Psoas muscle (tissue), 8 donors: ENCODE measurements around the gene WWOX. TPM values are rescaled to one million over a fixed set of nuclear protein-coding genes. Genes with fewer than 3 reads are reported as not detected.

ENCODE experiments used
- ATAC-seq, 4 donors: fragments of 200-7000 bp; cut with Tn5 transposase; one replicate each; pipeline ENCODE4 v1.9.1; 2020; ENCODE audit warnings: moderate library complexity in 3 of 4, mild to moderate bottlenecking in 2 of 4
- DNase-seq, 2 donors: peaks; one replicate each; pipeline ENCODE4 v3.0.0-alpha.2; 2020
- H3K27ac ChIP-seq: fragments of 200-600 bp; one replicate; pipeline ENCODE4 v1.8.0; 2022
- H3K27me3 ChIP-seq, 3 donors: fragments of 200-600 bp in 1 of 3; one replicate each; pipeline versions ENCODE4 v1.6.1 to v1.8.0; 2013 to 2022; ENCODE audit warnings: low read length in 2 of 3, mild to moderate bottlenecking in 2 of 3, moderate library complexity in 1 of 3; ENCODE audit not compliant: insufficient read depth in 3 of 3
- H3K36me3 ChIP-seq, 2 donors: fragments of 200-600 bp in 1 of 2; one replicate each; pipeline versions ENCODE4 v1.6.1 to v1.8.0; 2013 to 2022; ENCODE audit warnings: low read depth in 1 of 2, mild to moderate bottlenecking in 1 of 2, moderate library complexity in 1 of 2; ENCODE audit not compliant: insufficient read depth in 1 of 2
- H3K4me1 ChIP-seq: fragments of 200-600 bp; one replicate; pipeline ENCODE4 v1.8.0; 2022
- H3K4me3 ChIP-seq: fragments of 200-600 bp; one replicate; pipeline ENCODE4 v1.8.0; 2022; ENCODE audit warnings: mild to moderate bottlenecking
- H3K9me3 ChIP-seq: fragments of 200-600 bp; one replicate; pipeline ENCODE4 v1.8.0; 2022
- CTCF ChIP-seq: fragments of 200-600 bp; IDR thresholded peaks from one replicate; pipeline ENCODE4 v1.8.0; 2022; ENCODE audit warnings: antibody characterized with exemption
- WGBS, 3 donors: extraction: QIAGEN DNeasy Blood & Tissue Kit; methylation state at CpG; one replicate each; pipeline versions ENCODE4 v1.1.6 to v1.1.7; 2013; 5-methylcytosine and 5-hydroxymethylcytosine counted together
- intact Hi-C, 2 donors: fragments of 100-400 bp; cut with DNase I; formaldehyde crosslinking; loops; one replicate each; pipeline versions ENCODE4 v1.11.0 to v1.14.2; 2022
- polyA plus RNA-seq, 3 donors: library from polyadenylated mRNA; stranded (reverse); fragments of 200-250 nt; gene quantifications; one replicate each; pipeline ENCODE4 v1.2.3, GENCODE V29; 2013
- total RNA-seq, 4 donors: library from RNA; stranded (reverse); fragmentation: NEBNext Ultra II Directional in 2 of 4; extraction: Animal tissue kit (Norgen Biotek cat#: 25700) in 2 of 4; gene quantifications; one replicate each; pipeline versions ENCODE4 v1.2.1 to v1.2.4, GENCODE V29; 2021 to 2023
- donor health status: healthy with polysubstance abuse.
- donor health status: DM: no; HTN: no; CAD: no; lungs with moderate emphysema.
- donor health status: Bipolar disorder and iron deficiency.
- donor health status: healthy.
- donor health status: DM: yes; HTN: yes; CAD: no.
- donor health status: DM: no; HTN: no; CAD: no.
- donor health status: DM: no; HTN: no; CAD: no.
- donor health status: DM: yes; HTN: yes; CAD: no.

The WWOX gene
- total and polyA plus RNA-seq, 7 donors, result 3.1 to 6.6 (median 5.0) TPM

GRCh38 chr16:78430281-78430680 is 330.8 kb downstream of the WWOX start:
- H3K4me3 ChIP-seq, result no peak overlapping the region
- H3K36me3 ChIP-seq, result peaks cover 0 to 4% of the 10 kb centered on the region in 2 donors
- no peak overlapping the region for H3K27ac ChIP-seq
- H3K9me3 ChIP-seq, result no peaks in the 10 kb centered on the region
- WGBS, 3 donors, result 79 to 97% (median 93%) methylated on average over 4 of the region's 4 CpGs
- no peak for ATAC-seq
- no peaks in the 10 kb centered on the region for H3K4me1 ChIP-seq
- no peak for DNase-seq
- TF ChIP-seq CTCF, result no peak
- no peaks in the 10 kb centered on the region for H3K27me3 ChIP-seq
- intact Hi-C loops, result no loop called here

DNA sequence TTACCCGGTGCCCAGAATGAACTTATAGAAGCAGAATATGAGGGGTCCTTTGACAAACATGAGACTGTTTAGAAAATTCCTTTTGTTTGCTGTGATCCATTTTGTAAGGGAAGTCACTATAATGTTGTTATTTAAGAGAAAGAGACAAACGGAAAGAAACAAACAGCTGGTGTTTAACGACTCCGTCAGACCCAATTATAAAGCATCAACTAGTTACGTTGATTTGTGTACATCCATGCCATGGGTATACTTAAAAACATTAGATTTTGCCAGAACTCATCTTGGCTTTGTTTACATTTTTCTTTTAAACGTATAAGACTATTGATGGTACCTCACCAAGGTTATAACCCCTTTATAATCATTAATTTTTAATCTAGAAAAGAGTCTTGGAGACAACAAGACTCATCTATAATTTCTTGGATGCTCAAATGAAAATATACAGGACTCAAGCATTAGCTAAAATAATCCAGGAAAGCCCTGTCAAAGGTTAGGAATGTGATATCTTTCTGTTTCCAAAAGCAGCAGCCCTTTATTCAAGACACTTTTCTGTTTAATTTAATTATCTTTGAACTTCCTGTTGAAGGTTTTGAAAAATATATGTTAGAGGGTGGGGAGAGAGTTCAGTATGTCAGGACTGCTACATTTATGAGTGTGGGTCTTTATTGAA is 331.7 kb downstream of the WWOX start:
- intact Hi-C loops, result no loop called here
- 81 to 92% (median 91%) methylated on average over 6 of the region's 6 CpGs for WGBS, 3 donors
- no peak for TF ChIP-seq CTCF

DNA sequence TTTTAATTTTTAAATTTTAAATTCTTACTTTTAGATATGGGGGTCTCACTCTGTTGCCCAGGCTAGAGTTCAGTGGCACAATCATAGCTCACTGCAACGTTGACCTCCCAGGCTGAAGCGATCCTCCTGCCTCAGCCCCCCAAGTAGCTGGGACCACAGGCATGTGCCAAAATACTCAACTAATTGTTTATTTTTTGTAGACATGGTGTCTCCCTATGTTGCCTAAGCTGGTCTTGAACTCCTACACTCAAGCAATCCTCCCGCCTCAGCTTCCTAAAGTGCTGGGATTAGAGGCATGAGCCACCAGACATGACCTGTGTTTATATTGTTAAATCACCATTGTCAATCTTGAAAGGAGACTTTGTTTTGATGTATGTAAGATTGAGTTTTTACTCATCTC is 332.2 kb downstream of the WWOX start:
- DNase-seq, result no peak
- H3K36me3 ChIP-seq, result peaks cover 0 to 4% of the 10 kb centered on the region in 2 donors
- H3K27ac ChIP-seq, result no peak overlapping the region
- no peaks in the 10 kb centered on the region for H3K27me3 ChIP-seq
- H3K4me3 ChIP-seq, result no peak overlapping the region
- WGBS, 3 donors, result 94 to 97% (median 97%) methylated on average over 3 of the region's 3 CpGs
- no peaks in the 10 kb centered on the region for H3K4me1 ChIP-seq
- TF ChIP-seq CTCF, result no peak
- ATAC-seq, result no peak
- H3K9me3 ChIP-seq, result no peaks in the 10 kb centered on the region
- intact Hi-C loops, result no loop called here

More for the DNA sequence above, 331.7 kb downstream of the WWOX start:
- ATAC-seq (no peak), DNase-seq (no peak)
- no peak overlapping the region for H3K27ac ChIP-seq
- H3K9me3 ChIP-seq, result no peaks in the 10 kb centered on the region
- peaks cover 0 to 4% of the 10 kb centered on the region in 2 donors for H3K36me3 ChIP-seq
- H3K4me1 ChIP-seq, result no peaks in the 10 kb centered on the region
- H3K27me3 ChIP-seq, result no peaks in the 10 kb centered on the region
- H3K4me3 ChIP-seq, result no peak overlapping the region

GRCh38 chr16:78432451-78432850 is 333.0 kb downstream of the WWOX start:
- H3K27ac ChIP-seq, result no peak overlapping the region
- DNase-seq (no peak), ATAC-seq (no peak)
- H3K27me3 ChIP-seq, result no peaks in the 10 kb centered on the region
- no peak for TF ChIP-seq CTCF
- intact Hi-C loops, result no loop called here
- H3K4me1 ChIP-seq, result no peaks in the 10 kb centered on the region
- no peaks in the 10 kb centered on the region for H3K9me3 ChIP-seq
- no peak overlapping the region for H3K4me3 ChIP-seq
- peaks cover 0 to 4% of the 10 kb centered on the region in 2 donors for H3K36me3 ChIP-seq
- 93 to 95% (median 93%) methylated on average over 17 of the region's 17 CpGs for WGBS, 3 donors

DNA sequence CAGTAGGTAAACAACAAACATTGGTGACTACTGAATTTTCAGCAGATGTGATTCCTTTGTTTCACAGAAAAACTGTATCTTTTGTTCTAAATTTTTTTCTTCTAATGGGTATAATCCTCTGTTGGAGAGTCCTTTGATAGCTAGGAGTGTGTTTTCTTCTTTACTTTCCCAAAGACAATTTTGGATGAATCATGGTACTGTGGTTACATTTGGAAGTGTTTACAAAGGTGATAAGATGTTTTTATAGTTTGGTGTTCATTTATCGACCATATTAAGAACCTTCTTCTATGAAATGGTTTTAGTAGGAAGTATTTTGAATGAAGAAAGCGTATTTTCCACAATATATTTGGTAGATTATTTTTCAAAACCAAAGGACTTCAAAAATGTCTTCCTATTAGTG is 333.7 kb downstream of the WWOX start:
- ATAC-seq (no peak), DNase-seq (no peak)
- no peaks in the 10 kb centered on the region for H3K27me3 ChIP-seq
- intact Hi-C loops, result no loop called here
- H3K9me3 ChIP-seq, result no peaks in the 10 kb centered on the region
- H3K4me3 ChIP-seq, result no peak overlapping the region
- no peak overlapping the region for H3K27ac ChIP-seq
- TF ChIP-seq CTCF, result no peak
- peaks cover 0 to 4% of the 10 kb centered on the region in 2 donors for H3K36me3 ChIP-seq
- H3K4me1 ChIP-seq, result no peaks in the 10 kb centered on the region
- WGBS, 3 donors, result 91 to 97% (median 96%) methylated on average over 2 of the region's 2 CpGs
